Mononuclear cell (primary cell): ENCODE results near the gene SLC35E2B. TPM values are rescaled to one million over a fixed set of nuclear protein-coding genes. Genes with fewer than 3 reads are reported as not detected.

Source experiments
- total RNA-seq: library from RNA; depleted of rRNA; stranded (reverse); fragments of >200 nt; gene quantifications from one replicate; pipeline ENCODE4 v1.2.3, GENCODE V29; 2012

The SLC35E2B gene
- total RNA-seq, 1 donor = 20.5 TPM

Other genes with a start within 250 kb of the SLC35E2B start
- gene ATAD3C, start 243.1 kb downstream of the SLC35E2B start, total RNA-seq = 0.63 TPM
- 11.5 TPM for gene ATAD3B, start 221.0 kb downstream of the SLC35E2B start, total RNA-seq
- 4.9 TPM for gene ATAD3A, start 180.6 kb downstream of the SLC35E2B start, total RNA-seq
- not detected for gene TMEM240, start 152.2 kb downstream of the SLC35E2B start, total RNA-seq
- gene SSU72, start 117.9 kb downstream of the SLC35E2B start, total RNA-seq = 47.9 TPM
- gene FNDC10, start 92.7 kb downstream of the SLC35E2B start, total RNA-seq = 1.2 TPM
- gene MIB2, start 77.3 kb downstream of the SLC35E2B start, total RNA-seq = 23.1 TPM
- gene MMP23B, start 60.6 kb downstream of the SLC35E2B start, total RNA-seq = 1.3 TPM
- gene CDK11B, start 33.8 kb downstream of the SLC35E2B start, total RNA-seq = 9.3 TPM
- 27.9 TPM for gene CDK11A, start 31.6 kb upstream of the SLC35E2B start, total RNA-seq
- gene NADK, start 85.7 kb upstream of the SLC35E2B start, total RNA-seq = 28.1 TPM
- gene GNB1, start 198.3 kb upstream of the SLC35E2B start, total RNA-seq = 101 TPM
- gene CALML6, start 222.5 kb upstream of the SLC35E2B start, total RNA-seq = not detected
- 0.31 TPM for gene TMEM52, start 226.5 kb upstream of the SLC35E2B start, total RNA-seq